Measurements from ENCODE around the gene LNP1.
"Not testable (repeated sequence)": the region's sequence is repeated elsewhere in the genome, so short reads cannot be mapped to it uniquely, and the experiment has no call there.

- not testable (repeated sequence) for TF ChIP-seq POLR2A, POLR2AphosphoS5, EP300 (IDR thresholded peaks at IDR 0.05)
- TF ChIP-seq, protein P1, sequence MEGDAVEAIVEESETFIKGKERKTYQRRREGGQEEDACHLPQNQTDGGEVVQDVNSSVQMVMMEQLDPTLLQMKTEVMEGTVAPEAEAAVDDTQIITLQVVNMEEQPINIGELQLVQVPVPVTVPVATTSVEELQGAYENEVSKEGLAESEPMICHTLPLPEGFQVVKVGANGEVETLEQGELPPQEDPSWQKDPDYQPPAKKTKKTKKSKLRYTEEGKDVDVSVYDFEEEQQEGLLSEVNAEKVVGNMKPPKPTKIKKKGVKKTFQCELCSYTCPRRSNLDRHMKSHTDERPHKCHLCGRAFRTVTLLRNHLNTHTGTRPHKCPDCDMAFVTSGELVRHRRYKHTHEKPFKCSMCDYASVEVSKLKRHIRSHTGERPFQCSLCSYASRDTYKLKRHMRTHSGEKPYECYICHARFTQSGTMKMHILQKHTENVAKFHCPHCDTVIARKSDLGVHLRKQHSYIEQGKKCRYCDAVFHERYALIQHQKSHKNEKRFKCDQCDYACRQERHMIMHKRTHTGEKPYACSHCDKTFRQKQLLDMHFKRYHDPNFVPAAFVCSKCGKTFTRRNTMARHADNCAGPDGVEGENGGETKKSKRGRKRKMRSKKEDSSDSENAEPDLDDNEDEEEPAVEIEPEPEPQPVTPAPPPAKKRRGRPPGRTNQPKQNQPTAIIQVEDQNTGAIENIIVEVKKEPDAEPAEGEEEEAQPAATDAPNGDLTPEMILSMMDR (IDR thresholded peaks at IDR 0.05), result not testable (repeated sequence)
Measured at GRCh38 chr3:100447067-100447466, 45.7 kb downstream of the LNP1 start.
